Measurements from ENCODE around the gene PHLDA2.

Gene PHLDA2

DNA sequence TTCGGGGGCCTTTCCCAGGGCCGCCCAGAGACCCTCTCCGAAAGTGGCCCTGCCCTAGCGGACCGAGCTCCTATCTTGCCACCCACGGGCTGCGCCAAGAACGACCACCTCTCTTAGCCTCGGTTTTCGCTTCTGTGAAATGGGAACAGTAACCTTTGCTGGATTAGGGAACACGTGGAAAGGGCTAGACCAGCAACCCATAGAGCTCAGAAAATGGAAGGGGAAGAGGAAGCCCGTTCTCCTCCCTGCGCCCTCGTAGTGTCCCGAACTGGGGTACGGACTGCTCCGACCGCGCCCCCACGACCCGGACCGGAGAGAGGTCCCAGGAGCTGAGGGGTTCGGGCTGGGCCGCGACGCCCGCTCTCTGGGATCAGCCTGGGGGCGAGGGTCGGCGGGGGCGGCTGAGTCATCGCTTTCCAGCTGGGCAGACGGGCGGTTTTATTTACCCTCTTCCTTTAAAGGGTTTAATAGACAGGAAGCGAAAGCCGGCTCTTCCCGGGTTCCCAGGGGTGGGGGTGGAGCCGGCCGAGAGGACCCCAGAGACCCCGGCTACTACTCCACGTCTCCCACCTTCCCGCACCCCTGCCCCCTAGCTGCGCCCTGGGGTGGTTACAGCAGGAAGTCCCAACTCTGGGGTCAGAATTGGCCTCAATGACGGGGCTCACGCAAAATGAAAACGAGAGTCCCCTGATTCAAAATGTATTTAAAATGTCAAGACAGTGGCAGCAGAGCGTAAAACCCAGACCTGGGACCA is 907 bp upstream of the PHLDA2 start:
- DNase-seq (ENCODE audit: low read depth), result no peak

DNA sequence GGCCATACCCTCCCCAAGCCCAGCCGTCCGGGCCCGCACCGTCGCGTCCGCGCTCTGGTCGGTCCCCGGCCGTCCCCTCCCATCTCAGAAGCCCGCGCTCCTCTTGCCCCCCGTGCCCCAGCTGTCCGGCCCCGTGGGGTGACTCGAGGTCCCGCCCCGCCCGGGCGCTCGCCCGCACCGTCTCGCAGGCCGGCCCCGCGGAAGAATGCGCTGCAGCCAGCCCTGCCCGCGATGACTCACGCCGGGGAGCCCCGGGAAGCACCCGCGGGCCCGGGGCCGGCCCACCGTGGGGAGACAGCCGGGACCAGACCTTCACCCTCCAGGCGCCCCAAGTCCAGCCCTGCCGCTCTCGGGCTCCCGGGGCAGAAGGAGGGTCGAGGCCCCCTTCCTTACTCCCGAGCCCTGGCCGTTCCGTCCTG is 320 bp upstream of the PHLDA2 start:
- DNase-seq (ENCODE audit: low read depth), result no peak

GRCh38 chr11:2927851-2928604 is 1.2 kb downstream of the PHLDA2 start:
- no peak for DNase-seq (ENCODE audit: low read depth)

DNA sequence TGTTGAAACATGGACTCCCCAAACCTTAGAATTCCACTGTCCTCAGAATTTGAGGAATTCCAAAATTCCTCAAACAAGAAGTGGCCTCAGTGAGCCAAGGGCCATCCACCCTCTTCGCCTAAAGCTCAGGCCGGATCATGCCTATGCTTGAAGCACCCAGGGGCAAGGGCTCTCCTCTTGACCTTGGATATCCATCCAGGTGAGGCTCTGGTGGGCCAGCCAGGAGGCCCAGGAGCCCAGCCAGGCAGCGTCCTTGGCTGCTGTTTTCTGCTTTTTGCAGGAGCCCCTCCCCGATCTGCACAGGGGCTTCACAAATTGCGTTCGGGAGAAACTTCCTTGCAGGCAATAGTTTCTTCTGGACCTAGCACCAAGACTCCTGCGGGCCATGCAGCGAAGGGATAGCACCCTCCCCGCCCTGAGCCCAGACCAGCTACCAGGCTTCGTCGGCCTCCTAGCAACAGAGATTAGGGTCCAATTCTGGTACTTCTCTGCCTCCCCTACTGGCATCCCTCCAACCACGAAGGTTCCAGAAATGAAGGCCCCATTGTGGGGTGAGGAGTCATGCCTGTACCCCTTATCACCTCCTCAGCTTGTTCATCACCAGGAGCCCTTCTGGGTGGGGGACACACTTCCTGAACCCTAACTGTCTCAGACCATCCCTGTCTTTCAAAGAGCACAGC is 2.0 kb downstream of the PHLDA2 start:
- no peak for DNase-seq (ENCODE audit: low read depth)

DNA sequence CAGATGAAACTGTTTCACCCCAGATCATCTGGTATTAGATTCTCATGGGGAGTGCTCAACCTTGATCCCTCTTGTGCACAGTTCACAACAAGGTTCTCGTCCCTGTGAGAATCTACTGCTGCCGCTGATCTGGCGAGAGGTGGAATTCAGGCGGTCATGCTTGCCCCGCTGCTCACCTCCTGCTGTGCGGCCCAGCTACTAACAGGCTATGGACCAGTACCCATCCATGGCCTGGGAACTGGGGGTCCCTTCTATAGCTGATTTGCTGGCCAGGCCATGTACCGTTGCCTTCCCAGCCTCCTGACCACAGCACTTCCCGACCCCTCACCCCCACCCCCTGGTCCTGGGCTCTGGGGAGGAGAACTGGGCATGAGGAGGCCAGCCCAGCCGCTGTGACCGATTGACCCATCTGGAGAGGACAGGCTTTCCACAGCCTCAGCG is 2.6 kb downstream of the PHLDA2 start:
- DNase-seq (ENCODE audit: low read depth), result no peak

DNA sequence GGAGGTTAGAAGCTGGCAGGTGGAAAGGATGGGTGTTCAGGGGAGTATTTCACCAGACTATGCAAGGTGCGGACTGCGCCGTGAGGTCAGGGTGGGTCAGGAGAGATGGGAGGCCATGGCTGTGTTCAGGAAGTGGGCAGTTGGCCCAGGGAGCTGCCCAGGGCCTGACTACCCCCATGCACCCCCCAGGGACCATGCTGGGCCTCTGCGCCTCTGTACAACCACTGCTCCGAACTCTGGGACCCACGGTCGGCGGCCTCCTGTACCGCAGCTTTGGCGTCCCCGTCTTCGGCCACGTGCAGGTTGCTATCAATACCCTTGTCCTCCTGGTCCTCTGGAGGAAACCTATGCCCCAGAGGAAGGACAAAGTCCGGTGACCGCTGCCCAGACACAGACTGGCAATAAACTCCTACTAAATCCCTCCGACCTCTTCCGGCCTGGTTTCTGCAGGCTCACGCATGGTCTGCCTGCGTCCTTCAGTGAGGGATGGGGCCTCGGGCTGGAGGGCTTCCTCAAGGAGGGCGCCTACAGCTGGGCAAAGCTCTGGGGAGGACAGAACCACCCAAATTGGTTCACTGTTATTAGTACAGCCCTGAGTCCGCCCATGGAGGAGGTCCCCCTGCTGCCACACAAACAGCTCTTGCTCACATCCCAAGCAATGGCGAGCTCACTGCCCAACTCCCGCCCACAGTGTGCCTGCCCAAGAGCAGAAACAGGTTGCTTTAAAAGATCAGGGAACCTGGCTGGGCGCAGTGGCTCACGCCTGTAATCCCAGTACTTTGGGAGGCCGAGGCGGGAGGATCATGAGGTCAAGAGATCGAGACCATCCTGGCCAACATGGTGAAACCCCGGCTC is 4.2 kb downstream of the PHLDA2 start:
- no peak for DNase-seq (ENCODE audit: low read depth)

GRCh38 chr11:2924381-2924780 is 4.8 kb downstream of the PHLDA2 start:
- DNase-seq (ENCODE audit: low read depth), result no peak

- DNase-seq (ENCODE audit: low read depth), result no peak
Observed at GRCh38 chr11:2923446-2924375, 5.5 kb downstream of the PHLDA2 start.

GRCh38 chr11:2922655-2923054 is 6.6 kb downstream of the PHLDA2 start:
- no peak for DNase-seq (ENCODE audit: low read depth)

GRCh38 chr11:2921742-2922493 is 7.3 kb downstream of the PHLDA2 start:
- no peak for DNase-seq (ENCODE audit: low read depth)

GRCh38 chr11:2921261-2921660 is 8.0 kb downstream of the PHLDA2 start:
- no peak for DNase-seq (ENCODE audit: low read depth)

DNA sequence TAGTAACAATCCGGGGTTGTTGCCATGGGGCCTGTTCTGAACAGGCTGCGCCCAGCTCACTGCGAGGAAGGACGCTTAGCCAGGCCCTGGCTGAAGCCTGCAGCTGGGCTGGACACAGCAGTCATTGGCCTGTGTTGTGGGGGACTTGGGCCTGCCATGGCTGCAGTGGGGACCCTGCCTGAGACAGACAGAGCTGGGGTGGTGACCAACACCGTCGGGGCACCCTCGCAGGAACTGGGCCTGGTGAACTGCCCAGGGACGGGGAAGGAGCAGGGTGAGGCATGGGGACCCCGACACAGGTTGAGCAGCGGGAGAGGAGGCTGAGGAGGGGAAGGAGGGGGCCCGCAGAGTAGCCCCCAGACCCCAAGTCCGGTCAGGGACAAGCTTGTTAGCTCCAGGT is 8.9 kb downstream of the PHLDA2 start:
- DNase-seq (ENCODE audit: low read depth), result no peak

DNA sequence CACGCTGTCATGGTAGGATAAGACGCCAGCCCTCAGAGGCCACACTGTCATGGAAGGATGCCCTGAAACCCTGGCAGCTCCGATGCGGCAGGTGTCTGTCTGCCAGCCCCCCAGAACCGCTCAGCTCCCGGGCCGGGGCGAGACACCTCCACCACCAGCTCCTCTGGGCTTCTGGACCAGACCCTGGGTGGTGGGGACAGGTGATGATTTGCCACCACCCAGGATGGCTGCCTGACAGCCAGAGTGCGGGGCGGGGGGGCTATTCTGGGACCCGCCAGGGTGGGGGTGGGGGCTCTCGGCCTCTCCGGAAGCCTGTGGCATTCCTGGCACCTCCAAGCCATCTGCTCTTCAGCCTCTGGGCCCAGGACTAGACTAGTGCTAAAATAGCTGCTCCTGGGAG is 9.4 kb downstream of the PHLDA2 start:
- DNase-seq (ENCODE audit: low read depth), result no peak

DNA sequence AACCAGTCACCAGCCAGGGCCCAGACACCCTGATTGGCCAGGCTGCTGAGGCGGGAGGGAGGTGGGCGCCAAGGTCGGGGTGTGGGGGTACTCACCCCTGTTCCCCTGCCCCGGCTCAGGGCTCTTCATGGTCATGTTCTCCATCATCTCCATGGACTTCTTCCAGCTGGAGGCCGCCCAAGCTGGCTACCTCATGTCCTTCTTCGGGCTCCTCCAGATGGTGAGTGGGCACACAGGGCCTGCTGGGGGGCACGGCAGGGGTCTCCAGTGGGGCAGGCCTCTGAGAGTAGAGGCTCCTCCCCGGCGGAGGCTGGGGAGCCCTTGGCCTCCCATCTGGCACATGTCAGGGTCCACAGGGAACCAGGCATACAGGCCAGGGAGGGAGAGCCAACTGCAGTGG is 10.0 kb downstream of the PHLDA2 start:
- no peak for DNase-seq (ENCODE audit: low read depth)

GRCh38 chr11:2917842-2918490 is 11.3 kb downstream of the PHLDA2 start:
- DNase-seq (ENCODE audit: low read depth), result no peak

DNA sequence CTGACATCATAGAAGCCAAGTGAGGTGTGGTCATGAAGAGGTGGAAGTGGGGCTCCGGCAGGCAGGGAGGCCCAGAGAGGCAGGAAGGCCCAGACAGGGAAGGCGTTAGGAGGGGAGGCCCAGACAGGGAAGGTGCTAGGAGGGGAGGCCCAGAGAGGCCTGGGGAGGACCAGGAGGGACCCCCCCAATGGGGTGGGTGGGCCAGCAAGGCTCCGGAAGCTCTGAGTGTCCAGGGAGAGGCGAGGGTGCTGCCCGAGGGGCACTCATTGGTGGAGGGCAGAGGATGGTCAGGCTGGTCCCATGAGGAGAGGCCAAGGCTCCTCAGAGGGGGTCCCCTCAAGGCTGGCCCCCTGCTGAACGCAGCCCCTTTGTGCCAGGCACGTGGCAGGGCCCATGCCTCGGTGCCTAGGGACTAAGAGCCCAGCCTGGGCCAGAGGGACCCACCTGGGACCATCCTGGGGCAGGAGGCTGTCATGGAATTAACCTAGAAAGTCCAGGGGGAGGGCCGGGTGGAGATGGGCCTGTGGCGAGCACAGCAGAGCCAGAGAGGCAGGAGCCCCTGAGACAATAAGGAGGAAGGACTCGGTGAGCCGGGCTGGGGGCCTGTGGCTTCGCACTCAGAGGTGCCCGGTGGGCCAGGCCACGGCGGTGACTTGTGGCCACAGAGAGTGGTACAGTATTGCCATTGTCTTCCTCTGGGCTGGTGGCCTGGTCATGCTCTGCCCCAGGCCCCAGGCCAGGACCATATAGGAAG is 12.2 kb downstream of the PHLDA2 start:
- DNase-seq (ENCODE audit: low read depth), result no peak

- DNase-seq (ENCODE audit: low read depth), result no peak
Observed at GRCh38 chr11:2916114-2916891, 12.9 kb downstream of the PHLDA2 start.

DNA sequence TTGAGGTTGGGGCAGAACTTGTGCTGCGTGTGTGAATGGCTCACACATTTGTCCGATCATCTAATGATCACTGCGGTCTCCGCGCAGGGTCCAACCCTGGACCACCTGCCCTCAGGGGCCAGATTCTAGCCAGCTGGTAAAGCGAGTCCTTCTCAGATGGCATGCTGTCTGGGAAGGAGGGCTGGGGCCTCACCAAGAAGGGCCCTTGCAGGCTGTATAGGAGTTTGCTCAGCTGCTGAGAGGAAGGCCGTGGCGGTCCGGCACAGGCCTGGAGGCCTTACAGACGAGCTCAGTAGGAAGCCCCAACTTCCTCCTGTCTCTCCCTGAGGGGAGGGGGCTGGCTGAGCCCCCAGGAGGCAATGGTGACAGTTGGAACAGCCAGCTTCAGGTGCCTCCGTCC is 13.7 kb downstream of the PHLDA2 start:
- no peak for DNase-seq (ENCODE audit: low read depth)

All from activated T-helper 1 cell treated with Interleukin-2 at 50 U/mL for 16 hours (primary cell).